ENCODE measurements around the gene HSFX1.
"Not testable (repeated sequence)": the region's sequence is repeated elsewhere in the genome, so short reads cannot be mapped to it uniquely, and the experiment has no call there.

The HSFX1 gene

DNA sequence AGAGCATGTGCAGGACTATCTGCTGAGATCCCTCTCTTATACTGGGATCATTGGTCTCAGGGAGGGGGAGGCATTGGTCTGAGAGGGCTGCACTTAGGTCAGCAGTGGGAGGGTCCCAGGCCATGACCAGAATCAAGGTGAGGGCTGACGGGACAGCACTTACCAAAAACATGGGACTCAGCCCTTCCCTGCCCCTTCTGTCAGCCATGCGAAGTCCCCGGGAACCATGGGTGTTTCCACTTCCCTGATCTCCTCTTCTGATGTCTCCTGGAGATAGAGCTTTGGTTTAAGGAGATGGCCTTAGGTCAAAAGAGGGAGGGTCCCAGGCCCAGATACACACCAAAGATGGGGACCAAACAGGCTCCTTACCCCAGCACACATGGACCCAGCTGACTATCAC lies 12.9 kb upstream of the HSFX1 start:
- TF ChIP-seq, protein P1, sequence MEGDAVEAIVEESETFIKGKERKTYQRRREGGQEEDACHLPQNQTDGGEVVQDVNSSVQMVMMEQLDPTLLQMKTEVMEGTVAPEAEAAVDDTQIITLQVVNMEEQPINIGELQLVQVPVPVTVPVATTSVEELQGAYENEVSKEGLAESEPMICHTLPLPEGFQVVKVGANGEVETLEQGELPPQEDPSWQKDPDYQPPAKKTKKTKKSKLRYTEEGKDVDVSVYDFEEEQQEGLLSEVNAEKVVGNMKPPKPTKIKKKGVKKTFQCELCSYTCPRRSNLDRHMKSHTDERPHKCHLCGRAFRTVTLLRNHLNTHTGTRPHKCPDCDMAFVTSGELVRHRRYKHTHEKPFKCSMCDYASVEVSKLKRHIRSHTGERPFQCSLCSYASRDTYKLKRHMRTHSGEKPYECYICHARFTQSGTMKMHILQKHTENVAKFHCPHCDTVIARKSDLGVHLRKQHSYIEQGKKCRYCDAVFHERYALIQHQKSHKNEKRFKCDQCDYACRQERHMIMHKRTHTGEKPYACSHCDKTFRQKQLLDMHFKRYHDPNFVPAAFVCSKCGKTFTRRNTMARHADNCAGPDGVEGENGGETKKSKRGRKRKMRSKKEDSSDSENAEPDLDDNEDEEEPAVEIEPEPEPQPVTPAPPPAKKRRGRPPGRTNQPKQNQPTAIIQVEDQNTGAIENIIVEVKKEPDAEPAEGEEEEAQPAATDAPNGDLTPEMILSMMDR (IDR thresholded peaks at IDR 0.05; ENCODE audit: low read depth, low read length): no peak
- H3K27me3 ChIP-seq: no peaks in the 10 kb centered on the region
- H3K9me3 ChIP-seq: no peaks in the 10 kb centered on the region
- no peaks in the 10 kb centered on the region for H3K36me3 ChIP-seq
- H3K4me1 ChIP-seq: no peaks in the 10 kb centered on the region
- no peak overlapping the region for H3K4me3 ChIP-seq (ENCODE audit: low read depth, low read length)
- no peak for DNase-seq

DNA sequence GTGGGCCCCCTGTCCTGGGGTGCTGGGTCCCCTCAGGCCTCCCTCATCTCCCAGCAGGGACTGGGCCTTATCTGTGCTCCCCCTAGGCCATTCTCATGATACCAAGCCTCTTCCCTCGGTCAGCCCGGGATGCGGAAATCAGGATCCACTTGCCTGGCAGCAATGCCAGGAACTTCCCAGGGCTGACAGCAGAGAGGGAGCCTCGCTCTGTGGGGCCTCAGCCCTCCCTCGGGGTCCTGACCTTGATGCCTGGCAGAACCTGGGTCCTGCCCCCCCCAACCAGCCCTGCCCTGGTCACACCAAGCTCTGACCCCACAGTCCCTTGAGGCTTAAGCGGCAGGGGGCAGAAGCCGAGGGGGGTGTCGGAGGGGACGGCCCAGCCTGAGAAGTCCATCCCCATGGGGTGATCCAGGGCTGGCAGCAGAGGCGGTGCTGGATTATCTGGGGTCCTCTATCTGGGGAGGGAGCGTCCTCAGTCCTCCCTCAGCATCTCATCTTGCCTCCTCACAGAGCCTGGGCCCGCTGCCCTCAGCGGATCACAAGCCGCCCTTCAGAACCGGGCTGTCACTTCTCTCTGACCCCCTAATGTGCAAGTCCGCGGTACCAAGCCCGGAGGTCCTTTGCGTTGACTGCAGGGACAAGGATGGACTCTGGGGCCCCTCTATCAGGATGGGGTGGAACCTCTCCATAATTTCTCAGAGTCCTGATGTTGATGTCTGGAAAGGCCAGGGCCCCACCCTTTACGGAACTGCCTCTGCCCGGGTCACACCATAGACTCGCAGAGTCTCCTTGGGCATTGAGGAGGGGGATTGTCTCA lies 11.8 kb upstream of the HSFX1 start:
- not testable (repeated sequence) for DNase-seq; H3K27me3 ChIP-seq; H3K9me3 ChIP-seq; H3K4me1 ChIP-seq; H3K4me3 ChIP-seq (ENCODE audit: low read depth, low read length); H3K36me3 ChIP-seq

DNA sequence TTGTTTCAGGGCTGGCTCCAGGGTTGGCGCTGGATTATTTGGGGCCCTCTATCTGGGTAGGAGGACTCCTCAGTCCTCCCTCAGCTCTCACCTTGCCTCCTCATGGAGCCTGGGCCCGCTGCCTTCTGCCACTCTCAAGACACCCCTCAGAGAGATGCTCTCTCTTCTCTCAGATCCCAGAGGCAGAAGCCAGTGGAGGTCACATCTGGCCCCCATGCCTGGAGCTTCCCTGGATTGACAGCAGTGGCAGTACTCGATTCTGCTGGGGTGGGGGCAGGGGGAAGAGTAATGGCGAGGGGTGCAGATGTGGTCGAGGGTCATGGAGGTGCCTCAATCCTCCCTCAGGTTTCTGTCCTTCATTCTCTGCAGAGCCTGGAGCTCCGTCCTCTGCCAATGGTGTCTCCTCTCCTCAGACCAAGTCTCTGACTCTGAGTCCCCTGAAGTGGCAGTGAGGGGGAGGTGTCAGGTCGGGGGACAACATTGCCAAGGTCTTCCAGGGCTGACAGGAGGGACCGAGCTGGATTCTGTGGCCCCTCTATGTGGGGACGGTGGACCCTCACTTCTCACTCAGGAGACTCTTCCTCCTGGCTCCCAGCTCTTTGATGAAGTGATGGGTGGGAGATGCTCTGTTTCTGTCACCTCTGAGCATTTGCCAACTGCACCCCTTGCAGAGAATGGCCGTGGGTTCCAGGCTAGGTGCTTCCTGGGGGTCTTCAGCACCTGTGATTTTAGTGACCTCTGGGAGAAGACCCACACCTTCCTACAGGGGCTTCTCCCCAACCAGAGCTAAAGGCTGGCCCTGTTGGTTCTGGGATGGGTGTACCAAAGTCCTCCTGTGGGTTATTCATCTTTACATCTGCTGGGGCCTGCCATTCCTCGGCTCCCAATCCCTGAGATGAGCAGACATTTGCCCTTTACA lies 10.9 kb upstream of the HSFX1 start:
- DNase-seq: no peak
- TF ChIP-seq, protein P1 (IDR thresholded peaks at IDR 0.05; ENCODE audit: low read depth, low read length): no peak
- H3K4me3 ChIP-seq (ENCODE audit: low read depth, low read length): no peak overlapping the region

DNA sequence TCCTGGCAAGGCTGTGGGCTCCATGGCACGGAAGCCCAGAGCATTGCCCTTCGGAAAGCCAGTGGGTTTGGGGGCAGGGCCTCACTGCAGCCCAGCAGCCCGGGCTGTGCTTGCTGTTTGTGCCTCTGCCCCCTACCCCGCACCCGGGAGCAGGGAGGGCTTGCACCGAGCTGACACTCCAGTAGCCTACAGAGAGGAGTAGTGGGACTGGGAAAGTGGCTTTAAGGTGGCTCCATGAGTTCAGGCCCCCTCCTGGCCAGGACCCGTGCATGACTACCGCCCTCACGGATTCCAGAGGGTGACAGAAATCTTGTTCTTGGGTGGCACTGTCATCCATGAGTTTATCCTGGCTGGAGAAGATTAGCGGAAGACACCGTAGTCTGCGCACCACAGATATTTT lies 3.5 kb upstream of the HSFX1 start:
- not testable (repeated sequence) for H3K4me3 ChIP-seq (ENCODE audit: low read depth, low read length); H3K27me3 ChIP-seq; H3K36me3 ChIP-seq; H3K4me1 ChIP-seq; H3K9me3 ChIP-seq; DNase-seq

More for the DNA sequence above, 10.9 kb upstream of the HSFX1 start:
- Histone ChIP-seq H3K27me3 (no peaks in the 10 kb centered on the region), H3K4me1 (no peaks in the 10 kb centered on the region), H3K9me3 (no peaks in the 10 kb centered on the region), H3K36me3 (no peaks in the 10 kb centered on the region)

DNA sequence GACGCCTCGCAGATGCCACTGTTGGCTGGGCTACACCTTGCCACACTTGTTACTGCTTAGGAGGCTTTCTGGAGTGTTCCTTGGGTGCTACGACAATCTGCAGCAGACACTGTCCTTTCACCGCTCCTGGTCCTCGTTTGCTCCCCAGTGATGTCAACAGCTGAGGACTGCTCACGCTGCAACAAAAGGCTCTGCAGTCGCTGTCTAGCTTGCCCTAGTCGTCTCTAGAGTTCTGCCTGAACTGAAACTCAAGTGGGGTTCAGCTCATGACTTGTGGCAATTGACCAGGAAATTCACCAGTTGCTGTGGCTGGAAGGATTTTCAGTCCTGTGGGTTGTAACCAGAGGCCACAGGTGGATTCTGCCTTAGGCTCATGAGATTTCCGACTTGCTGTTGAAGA lies 842 bp upstream of the HSFX1 start:
- H3K27me3 ChIP-seq; H3K4me3 ChIP-seq (ENCODE audit: low read depth, low read length); DNase-seq; H3K36me3 ChIP-seq; H3K4me1 ChIP-seq; H3K9me3 ChIP-seq: not testable (repeated sequence)

DNA sequence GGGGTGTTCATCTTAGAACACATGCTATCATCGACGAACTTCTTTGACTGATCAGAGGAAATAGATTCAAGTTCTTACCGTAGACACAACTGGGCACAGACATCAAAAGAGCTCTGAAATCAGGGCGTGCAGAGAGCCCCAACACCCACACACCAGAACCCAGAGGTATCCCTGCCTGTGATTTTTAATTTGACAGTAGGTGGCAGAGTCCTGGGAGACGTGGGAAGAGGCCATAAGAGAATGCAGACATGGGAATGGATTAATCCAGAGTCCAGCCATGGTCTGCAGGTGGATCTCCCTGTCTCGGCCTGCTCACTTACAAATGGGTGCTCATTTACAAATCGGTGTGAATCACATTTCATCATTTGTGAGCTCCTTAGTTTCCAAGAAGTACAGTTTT lies 4.1 kb downstream of the HSFX1 start:
- H3K4me1 ChIP-seq; DNase-seq; H3K9me3 ChIP-seq; H3K36me3 ChIP-seq; H3K4me3 ChIP-seq (ENCODE audit: low read depth, low read length); H3K27me3 ChIP-seq: not testable (repeated sequence)

DNA sequence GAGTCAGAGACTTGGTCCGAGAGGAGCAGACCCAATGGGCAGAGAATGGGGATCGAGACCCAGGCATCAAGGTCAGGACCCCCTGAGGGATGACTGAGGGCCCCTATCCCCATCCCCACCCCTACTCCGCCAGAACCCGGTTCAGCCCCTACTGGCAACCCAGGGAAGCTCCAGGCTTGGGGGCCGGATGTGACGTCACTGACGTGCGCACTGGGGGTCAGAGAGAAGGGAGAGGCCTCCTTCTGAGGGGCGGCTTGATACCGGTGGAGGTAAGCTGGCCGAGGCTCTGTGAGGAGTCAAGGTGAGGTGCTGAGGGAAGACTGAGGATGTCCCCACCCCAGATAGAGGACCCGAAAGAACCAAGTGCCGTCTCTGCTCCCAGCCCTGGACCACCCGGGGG lies 7.9 kb downstream of the HSFX1 start, which contains the start of gene MAGEA9:
MAGEA9 (plus strand) TSS at position 204 of the 400 bp plus-strand sequence. CDS start 4,281 bp downstream, outside the sequence.
- not testable (repeated sequence) for H3K4me1 ChIP-seq; H3K9me3 ChIP-seq; H3K4me3 ChIP-seq (ENCODE audit: low read depth, low read length); DNase-seq; H3K27me3 ChIP-seq; H3K36me3 ChIP-seq

DNA sequence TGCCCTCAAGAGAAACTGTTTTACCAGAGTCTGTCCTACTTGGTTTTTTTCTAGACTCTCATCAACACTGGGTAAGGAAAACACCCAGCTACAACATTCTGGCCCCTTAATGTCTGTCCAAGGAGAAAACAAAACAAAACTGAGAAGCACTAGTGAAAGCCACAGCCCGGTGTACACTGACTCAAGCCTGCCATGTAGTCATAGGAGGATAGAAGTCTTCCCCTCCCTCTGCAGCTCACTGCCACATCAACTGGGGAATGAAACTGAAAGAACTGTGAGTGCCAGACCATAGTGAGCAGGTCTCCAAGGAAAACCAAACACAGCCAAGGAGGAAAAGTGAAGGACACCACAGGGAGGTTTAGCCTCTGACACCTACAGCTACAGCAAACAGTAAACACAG lies 21.7 kb downstream of the HSFX1 start:
- H3K27me3 ChIP-seq; H3K4me3 ChIP-seq (ENCODE audit: low read depth, low read length): not testable (repeated sequence)

DNA sequence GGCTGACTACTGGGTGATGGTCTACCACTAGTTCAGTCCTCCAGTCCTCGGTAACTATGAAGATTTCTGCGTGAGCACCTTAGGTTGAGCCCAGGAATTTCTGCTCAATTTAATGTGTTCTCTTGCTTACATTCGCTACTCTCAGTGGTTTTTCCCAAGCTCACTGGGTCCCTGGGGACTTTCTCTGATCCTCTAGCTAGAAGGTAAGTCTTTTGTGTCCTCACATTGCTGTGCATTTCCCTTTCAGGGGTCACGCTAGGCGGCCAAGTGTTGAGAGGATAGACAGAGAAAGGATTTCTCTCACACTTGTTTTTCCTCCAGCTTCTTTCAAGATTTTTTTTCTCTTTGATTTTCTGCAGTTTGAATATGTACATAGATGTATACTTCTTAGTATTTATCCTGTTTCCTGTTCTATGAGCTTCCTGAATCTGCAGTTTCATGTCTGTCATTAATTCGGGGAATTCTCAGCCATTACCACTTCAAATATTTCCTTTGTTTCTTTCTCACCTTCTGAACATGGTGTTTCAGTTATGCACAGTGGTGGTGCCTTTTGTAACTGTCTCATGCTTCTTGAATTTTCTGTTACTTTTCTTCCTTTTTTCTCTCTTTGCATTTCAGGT lies 25.3 kb downstream of the HSFX1 start:
- Histone ChIP-seq H3K9me3 (no peaks in the 10 kb centered on the region), H3K4me1 (no peaks in the 10 kb centered on the region), H3K36me3 (no peaks in the 10 kb centered on the region), H3K27me3 (no peaks in the 10 kb centered on the region), H3K4me3 (ENCODE audit: low read depth, low read length) (no peak overlapping the region)
- TF ChIP-seq, protein P1 (IDR thresholded peaks at IDR 0.05; ENCODE audit: low read depth, low read length): no peak
- no peak for DNase-seq

More for the DNA sequence above, 21.7 kb downstream of the HSFX1 start:
- H3K9me3 ChIP-seq, H3K36me3 ChIP-seq, DNase-seq, H3K4me1 ChIP-seq: not testable (repeated sequence)

Data from BE2C (cell line).